Erythroblast (primary cell): ENCODE results near the gene GPC6.

Source experiments
- DNase-seq, 2 experiments: peaks; one replicate each; lab custom pipeline; 2025; lab: John Stamatoyannopoulos, UW
- GATA1 ChIP-seq: IDR thresholded peaks from 2 replicates; pipeline ENCODE4 v1.6.1; 2011; ENCODE audit warnings: low read depth, mild to moderate bottlenecking, control low read depth, low read length, moderate library complexity
- POLR2A ChIP-seq: IDR thresholded peaks from 2 replicates; pipeline ENCODE4 v1.6.1; 2011; ENCODE audit warnings: mild to moderate bottlenecking, low read length

The GPC6 gene

GRCh38 chr13:93900731-93901130 lies 674.1 kb downstream of the GPC6 start:
- TF ChIP-seq POLR2A (no peak), GATA1 (no peak)
- no peak for DNase-seq

DNA sequence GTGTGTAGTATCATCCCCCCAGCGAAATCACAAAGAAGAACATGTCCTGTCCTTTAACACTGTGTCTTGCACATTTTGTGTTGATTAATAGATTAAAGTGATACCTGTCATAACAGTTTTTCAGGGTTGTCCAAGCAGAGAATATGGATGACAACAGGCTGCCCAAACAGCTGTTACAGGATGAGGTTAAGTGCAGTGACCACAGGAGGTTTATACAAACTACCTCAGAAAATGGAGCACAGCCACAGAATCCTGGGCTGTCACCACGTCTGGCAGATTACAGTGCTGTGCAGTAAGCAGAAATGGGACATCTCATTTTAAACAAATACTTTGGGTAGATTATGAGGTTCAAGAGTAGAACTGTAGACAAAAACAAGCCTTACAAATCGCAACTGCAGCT lies 677.3 kb downstream of the GPC6 start:
- no peak for DNase-seq
- TF ChIP-seq POLR2A (no peak), GATA1 (no peak)

DNA sequence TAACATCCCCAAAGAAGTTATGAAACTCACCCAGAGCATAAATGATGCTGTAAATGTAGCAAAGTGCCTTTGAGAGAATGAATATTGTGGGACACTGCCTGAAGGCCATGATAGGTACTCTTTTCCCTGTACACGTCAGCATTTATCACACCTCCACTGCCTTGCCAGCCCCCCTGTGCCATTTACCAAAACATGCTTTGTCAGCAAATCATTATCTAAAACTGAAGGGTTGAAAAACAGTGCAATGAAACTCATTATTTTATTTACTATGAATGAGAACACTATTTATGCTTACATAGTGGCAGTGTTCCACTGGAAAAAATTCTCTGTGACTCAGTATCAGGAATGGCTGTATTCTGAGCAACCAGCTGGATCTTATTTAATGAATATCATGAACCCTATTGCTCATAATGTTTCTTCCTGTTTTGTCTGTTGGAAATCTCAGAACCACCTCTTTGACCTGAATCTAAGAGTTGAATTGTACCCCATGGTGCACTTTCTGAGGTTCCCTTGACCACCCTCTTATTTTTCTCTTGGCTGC lies 688.7 kb downstream of the GPC6 start:
- TF ChIP-seq POLR2A (no peak), GATA1 (no peak)
- DNase-seq, result no peak

DNA sequence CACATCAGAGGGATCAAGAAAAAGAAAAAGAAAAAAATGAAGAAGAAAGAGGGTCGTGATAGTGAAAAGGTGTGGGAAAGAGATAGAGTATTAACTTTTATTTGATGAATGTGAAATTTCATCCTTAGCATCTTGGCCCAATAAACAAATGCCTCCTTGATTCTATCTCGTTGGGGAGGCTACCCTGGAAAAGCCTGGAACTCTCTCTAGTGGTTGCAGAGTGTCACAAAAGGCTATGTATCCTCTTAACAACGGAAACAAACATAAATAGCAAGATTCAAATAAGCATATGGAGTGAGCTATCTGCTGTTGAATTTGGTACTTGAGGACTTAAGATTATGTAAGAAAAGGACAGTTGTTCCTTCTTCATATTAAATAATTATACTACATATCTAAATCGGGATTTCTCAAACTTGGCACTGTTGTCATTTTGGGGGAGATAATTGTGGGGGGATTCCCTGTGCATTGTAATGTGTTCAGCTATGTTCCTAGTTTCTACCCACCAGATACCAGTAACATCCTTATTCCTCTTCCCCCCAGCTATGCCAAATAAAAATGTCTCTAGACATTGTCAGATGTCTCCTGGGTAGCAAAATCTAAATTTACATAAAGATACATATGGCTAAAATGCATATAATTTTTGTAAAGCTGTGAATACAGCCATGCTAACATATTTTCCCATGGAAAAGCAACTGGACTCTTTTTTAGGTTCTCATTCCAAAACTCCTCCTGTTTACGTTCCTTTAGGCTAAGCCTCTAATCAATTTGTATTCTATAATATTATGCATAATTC lies 695.7 kb downstream of the GPC6 start:
- TF ChIP-seq GATA1 (no peak), POLR2A (no peak)
- DNase-seq, result no peak

DNA sequence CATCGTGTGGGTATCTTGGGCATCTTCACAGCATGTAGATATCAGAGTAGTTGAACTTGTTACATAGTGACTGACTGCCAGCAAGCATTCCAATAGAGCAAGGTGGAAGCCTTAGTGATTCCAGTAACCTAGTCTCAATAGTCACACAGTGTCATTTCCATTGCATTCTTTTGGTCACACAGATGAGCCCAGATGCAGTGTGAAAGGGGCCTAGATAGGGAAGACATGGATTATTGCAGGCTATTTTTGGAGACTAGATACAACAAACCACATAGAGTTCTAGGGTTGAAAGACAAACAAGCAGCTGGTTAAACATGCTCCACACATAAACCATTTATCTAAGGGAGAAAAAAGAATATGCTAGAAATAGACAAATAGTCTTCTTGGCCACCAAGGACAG lies 699.4 kb downstream of the GPC6 start:
- DNase-seq, result no peak
- no peak for TF ChIP-seq POLR2A
- TF ChIP-seq GATA1, result no peak

GRCh38 chr13:93926425-93926824 lies 699.8 kb downstream of the GPC6 start:
- TF ChIP-seq GATA1 (no peak), POLR2A (no peak)
- no peak for DNase-seq

DNA sequence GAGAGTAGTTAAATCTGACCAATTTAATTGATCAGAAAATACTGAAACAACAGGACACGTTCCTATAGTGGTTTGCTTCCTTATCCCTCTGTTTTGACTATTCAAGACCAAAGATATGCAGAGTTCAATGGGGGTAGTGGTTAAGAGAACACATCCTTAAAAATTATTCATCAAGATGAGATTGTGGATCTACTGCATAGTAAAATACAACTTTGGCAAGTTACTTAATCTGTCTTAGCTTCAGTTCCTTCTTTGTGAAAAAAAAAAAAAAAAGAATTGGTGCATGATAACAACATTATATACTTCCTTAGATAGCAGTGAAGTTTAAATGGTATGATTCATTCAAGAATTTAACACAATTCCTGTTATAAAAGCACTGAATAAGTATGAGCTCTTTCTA lies 700.8 kb downstream of the GPC6 start:
- no peak for TF ChIP-seq POLR2A
- TF ChIP-seq GATA1, result no peak
- DNase-seq, result no peak

DNA sequence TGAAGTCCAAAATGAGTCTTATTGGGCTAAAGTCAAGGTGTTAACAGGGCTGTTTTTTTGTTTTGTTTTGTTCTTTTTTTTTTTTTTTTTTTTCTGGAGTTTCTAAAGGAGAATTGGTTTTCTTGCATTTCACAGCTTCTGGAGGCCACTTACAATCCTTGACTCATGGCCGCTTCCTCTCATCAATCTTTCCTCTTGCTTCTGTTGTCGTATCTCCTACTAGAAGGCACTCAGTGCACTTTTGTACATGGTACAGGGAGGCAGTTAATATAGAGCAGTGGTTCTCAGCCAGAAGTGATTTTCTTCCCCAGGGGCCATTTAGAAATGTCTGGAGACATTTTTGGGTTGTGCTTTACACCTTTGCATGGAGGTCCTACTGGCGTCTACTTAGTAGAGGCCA lies 706.3 kb downstream of the GPC6 start:
- TF ChIP-seq GATA1, result no peak
- no peak for TF ChIP-seq POLR2A
- DNase-seq, result no peak

GRCh38 chr13:93936901-93937300 lies 710.3 kb downstream of the GPC6 start:
- TF ChIP-seq POLR2A (no peak), GATA1 (no peak)
- DNase-seq, result no peak

DNA sequence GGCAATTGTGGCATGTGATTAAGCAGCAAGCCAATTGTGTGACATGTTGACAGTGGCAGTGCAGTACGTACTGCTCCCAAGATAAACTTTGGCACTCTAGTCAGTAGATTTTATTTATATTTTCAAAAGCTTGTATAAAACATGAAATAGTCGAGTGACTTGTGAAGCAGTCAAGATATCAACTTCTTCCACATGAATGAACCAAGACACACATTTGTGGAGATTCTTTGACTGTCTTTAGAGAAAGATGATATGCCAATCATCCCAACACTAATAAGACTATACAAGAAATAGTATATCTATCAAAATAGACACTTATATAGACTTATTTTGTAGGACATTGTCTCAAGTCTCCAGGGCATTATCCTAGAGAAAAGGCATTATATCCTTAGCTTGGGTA lies 714.8 kb downstream of the GPC6 start:
- TF ChIP-seq POLR2A (no peak), GATA1 (no peak)
- DNase-seq, result no peak

GRCh38 chr13:93942016-93942415 lies 715.4 kb downstream of the GPC6 start:
- TF ChIP-seq GATA1, result no peak
- TF ChIP-seq POLR2A, result no peak
- no peak for DNase-seq

DNA sequence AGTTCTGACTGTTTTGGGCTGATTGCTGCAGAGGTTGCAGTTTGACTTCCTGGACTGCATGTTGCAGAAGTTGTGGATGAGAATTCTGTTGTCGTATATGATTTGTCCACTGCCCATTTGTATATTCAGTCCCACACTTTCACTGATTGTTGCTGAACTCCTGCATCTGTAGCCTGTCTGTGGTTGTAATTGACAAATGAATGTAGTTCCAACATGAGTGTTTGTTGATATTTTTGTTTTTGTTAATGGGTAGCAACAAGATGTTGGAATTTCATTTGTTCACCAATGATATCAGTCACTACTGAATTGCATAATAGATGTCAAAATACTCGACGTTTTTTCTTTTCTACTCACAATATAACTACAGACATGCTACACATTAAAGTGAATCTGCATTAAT lies 719.0 kb downstream of the GPC6 start:
- TF ChIP-seq POLR2A (no peak), GATA1 (no peak)
- no peak for DNase-seq

DNA sequence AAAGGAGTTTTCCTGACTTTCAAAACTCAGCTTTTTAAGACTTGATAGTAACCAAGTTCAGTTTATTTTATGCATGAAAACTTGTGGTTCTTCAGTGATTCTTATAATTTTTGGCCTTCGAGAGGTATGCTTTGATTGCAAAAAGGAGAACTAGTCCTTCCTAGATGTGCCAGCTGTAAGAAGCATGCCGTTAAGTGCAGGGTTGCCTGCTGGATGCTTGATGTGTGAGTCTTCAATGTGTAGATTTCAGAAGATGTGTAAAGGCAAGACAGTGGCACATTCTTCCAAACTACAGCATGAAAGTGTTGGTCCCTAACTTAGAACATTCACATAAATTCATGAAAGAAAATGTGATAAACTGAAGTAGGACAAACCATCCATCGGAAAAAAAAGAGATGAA lies 720.4 kb downstream of the GPC6 start:
- TF ChIP-seq POLR2A (no peak), GATA1 (no peak)

GRCh38 chr13:93947651-93948050 lies 721.0 kb downstream of the GPC6 start:
- DNase-seq, result no peak
- no peak for TF ChIP-seq GATA1
- no peak for TF ChIP-seq POLR2A

More for the DNA sequence above, 720.4 kb downstream of the GPC6 start:
- no peak for DNase-seq

DNA sequence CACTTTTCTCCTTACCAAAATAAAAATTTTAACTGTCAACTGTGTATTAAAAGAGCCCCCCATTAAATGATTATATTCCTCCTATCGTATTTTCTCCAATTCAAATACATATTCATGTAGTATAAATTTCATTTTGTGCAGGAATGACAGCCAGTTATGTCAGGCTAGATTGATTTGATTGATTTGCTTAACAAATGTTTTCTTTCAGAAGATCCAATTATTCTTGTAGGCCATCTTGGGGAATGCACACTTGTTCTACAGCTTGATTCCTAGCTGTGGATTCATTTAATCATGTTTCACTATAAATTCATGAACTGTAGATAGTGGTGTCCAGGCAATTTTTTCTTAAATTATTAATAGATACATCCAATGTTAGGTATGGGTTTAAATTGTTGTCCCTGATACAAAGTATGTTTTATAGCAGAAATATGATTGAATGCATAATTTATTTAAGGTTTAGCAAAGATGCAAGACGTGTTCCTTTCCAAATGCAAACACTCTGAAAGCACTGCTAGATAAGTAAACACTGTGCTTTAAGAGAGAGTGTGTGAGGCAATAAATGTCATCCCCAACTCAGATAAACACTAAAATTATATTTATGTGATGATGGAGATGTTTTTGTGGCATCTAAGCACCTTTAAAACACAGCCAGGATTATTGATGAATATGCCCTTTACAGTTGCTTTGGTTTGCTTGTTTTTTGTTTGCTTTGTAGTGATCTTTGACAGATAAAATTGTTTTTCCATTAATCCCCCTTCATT lies 721.7 kb downstream of the GPC6 start:
- TF ChIP-seq GATA1 (no peak), POLR2A (no peak)
- DNase-seq, result no peak

DNA sequence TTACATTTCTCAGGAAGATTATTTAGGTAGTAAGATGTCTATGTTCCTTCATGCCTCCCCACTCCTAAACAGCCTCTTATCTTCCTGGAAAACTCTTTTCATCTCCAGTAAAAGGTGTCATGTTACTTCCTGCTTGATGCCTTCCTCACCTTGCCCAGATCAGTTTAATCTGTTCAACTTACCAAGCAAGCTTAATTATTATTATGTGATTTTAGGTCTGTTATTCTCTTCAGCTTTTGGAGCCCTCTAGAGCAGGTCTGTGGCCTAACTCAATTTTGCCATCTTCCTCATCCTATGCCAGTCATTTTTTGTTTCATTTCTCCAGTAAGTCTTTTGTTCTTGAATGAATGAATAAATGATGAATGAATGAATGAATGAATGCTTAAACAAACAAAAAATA lies 724.5 kb downstream of the GPC6 start:
- no peak for TF ChIP-seq POLR2A
- DNase-seq, result no peak
